Astrocyte (in vitro differentiated cells and primary cell): Measurements from ENCODE around the gene SCTR.

Experiments used
- EZH2 ChIP-seq: IDR thresholded peaks from 2 replicates; pipeline ENCODE4 v1.6.1; 2012; ENCODE audit warnings: mild to moderate bottlenecking, low read length, inconsistent platforms; ENCODE audit not compliant: insufficient read depth
- TF ChIP-seq, protein P1 (sequence below): IDR thresholded peaks from 2 replicates; pipeline ENCODE4 v1.5.1; 2011; ENCODE audit warnings: low read depth, mild to moderate bottlenecking, inconsistent platforms, low read length, moderate library complexity; ENCODE audit not compliant: insufficient read depth

DNA sequence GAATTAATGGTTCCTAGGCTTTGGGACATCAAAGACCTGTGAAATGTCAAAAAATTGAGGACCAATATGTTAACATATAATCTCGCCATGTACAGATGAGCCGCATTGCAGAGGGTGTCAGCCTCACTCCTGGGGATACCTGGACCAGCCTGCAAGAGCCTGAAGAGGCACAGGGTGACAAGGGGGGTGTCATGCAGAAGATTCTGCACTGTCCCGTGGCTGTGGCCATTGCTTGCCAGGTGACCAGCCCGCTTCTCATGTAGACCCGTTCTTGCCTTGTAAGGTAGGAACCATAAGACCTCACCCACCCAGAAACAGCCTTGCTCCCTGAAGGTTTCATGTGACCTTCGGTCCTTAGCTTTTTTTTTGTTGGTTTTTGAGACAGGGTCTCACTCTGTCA is 55.2 kb downstream of the SCTR start:
- TF ChIP-seq, protein P1, sequence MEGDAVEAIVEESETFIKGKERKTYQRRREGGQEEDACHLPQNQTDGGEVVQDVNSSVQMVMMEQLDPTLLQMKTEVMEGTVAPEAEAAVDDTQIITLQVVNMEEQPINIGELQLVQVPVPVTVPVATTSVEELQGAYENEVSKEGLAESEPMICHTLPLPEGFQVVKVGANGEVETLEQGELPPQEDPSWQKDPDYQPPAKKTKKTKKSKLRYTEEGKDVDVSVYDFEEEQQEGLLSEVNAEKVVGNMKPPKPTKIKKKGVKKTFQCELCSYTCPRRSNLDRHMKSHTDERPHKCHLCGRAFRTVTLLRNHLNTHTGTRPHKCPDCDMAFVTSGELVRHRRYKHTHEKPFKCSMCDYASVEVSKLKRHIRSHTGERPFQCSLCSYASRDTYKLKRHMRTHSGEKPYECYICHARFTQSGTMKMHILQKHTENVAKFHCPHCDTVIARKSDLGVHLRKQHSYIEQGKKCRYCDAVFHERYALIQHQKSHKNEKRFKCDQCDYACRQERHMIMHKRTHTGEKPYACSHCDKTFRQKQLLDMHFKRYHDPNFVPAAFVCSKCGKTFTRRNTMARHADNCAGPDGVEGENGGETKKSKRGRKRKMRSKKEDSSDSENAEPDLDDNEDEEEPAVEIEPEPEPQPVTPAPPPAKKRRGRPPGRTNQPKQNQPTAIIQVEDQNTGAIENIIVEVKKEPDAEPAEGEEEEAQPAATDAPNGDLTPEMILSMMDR = no peak
- no peak for TF ChIP-seq EZH2
